SU-DHL-6 (cell line): Measurements from ENCODE around the gene DNAJB8.

ENCODE experiments used
- H2AFZ ChIP-seq: fragments of 200-600 bp; sonication (generic); 2 replicates; pipeline ENCODE4 v1.6.1; 2014; ENCODE audit warnings: low read depth, mild to moderate bottlenecking, moderate library complexity, mixed read lengths, antibody characterized with exemption, low read length; ENCODE audit not compliant: severe bottlenecking
- H3F3A ChIP-seq: fragments of 200-600 bp; shearing (Covaris generic); 2 replicates; pipeline ENCODE4 v1.6.0; 2016; ENCODE audit warnings: antibody characterized with exemption, mild to moderate bottlenecking; ENCODE audit not compliant: insufficient read depth
- H3K27ac ChIP-seq: fragments of 200-600 bp; sonication (generic); 2 replicates; pipeline ENCODE4 v1.5.1; 2016; ENCODE audit warnings: low read depth, mild to moderate bottlenecking, low read length, moderate library complexity, mixed read lengths
- H3K27me3 ChIP-seq: fragments of 200-600 bp; sonication (generic), shearing (Covaris generic); 2 replicates; pipeline ENCODE4 v1.6.0; 2014; ENCODE audit warnings: mild to moderate bottlenecking, low read length
- H3K36me3 ChIP-seq: fragments of 200-600 bp; sonication (generic); 2 replicates; pipeline ENCODE4 v1.6.1; 2014; ENCODE audit warnings: mild to moderate bottlenecking, low read length, mixed read lengths
- H3K4me2 ChIP-seq: fragments of 300-600, 200-600 bp; shearing (Covaris generic), sonication (generic); 2 replicates; pipeline ENCODE4 v1.6.0; 2014; ENCODE audit warnings: low read length, low read depth, mild to moderate bottlenecking; ENCODE audit not compliant: poor library complexity, severe bottlenecking
- H3K4me3 ChIP-seq: fragments of 200-600 bp; sonication (generic); 2 replicates; pipeline ENCODE4 v1.5.1; 2014; ENCODE audit warnings: antibody characterized with exemption, low read length, mild to moderate bottlenecking, mixed read lengths; ENCODE audit not compliant: insufficient read depth, poor library complexity, severe bottlenecking
- H3K79me2 ChIP-seq: fragments of 200-600 bp; sonication (generic); 2 replicates; pipeline ENCODE4 v1.6.1; 2014; ENCODE audit warnings: mild to moderate bottlenecking, low read length, moderate library complexity; ENCODE audit not compliant: insufficient read depth
- H3K9ac ChIP-seq: fragments of 200-600 bp; sonication (generic); 2 replicates; pipeline ENCODE4 v1.7.0; 2014; ENCODE audit warnings: mild to moderate bottlenecking, low read length
- H3K9me2 ChIP-seq: fragments of 200-600 bp; sonication (generic); replicated peaks from 2 replicates; pipeline ENCODE4 v1.6.1; 2014; ENCODE audit warnings: low read length; ENCODE audit not compliant: insufficient read depth
- H3K9me3 ChIP-seq: fragments of 200-600 bp; sonication (generic); 2 replicates; pipeline ENCODE4 v1.6.1; 2014; ENCODE audit warnings: low read length, mixed read lengths; ENCODE audit not compliant: insufficient read depth
- H4K20me1 ChIP-seq: fragments of 200-600 bp; sonication (generic); 2 replicates; pipeline ENCODE4 v1.6.1; 2014; ENCODE audit warnings: low read depth, mild to moderate bottlenecking, antibody characterized with exemption, low read length, moderate library complexity, mixed read lengths
- CTCF ChIP-seq: fragments of 200-600 bp; sonication (generic); IDR thresholded peaks from one replicate; pipeline ENCODE4 v1.5.1; 2017; ENCODE audit warnings: antibody characterized with exemption, mild to moderate bottlenecking, low read length, moderate library complexity; ENCODE audit not compliant: insufficient read depth, poor library complexity, severe bottlenecking
- EZH2phosphoT487 ChIP-seq: fragments of 200-600 bp; sonication (generic), shearing (Covaris generic); conservative IDR thresholded peaks from 2 replicates; pipeline ENCODE4 v1.6.1; 2018; ENCODE audit warnings: mild to moderate bottlenecking, antibody characterized with exemption, low read length, moderate library complexity, mixed read lengths

DNAJB8 gene

GRCh38 chr3:128449111-128449638 is 17.5 kb downstream of the DNAJB8 start:
- Histone ChIP-seq H3K4me3 (no peak overlapping the region), H4K20me1 (no peaks in the 10 kb centered on the region), H3K9ac (no peak overlapping the region), H3F3A (no peaks in the 10 kb centered on the region), H3K79me2 (no peaks in the 10 kb centered on the region), H3K4me2 (no peak overlapping the region), H3K9me3 (no peaks in the 10 kb centered on the region), H3K9me2 (no peaks in the 10 kb centered on the region), H2AFZ (no peak overlapping the region), H3K27ac (no peak overlapping the region), H3K27me3 (no peaks in the 10 kb centered on the region), H3K36me3 (no peaks in the 10 kb centered on the region)
- TF ChIP-seq CTCF (no peak), EZH2phosphoT487 (no peak)

GRCh38 chr3:128448491-128448890 is 18.2 kb downstream of the DNAJB8 start:
- Histone ChIP-seq H4K20me1 (no peaks in the 10 kb centered on the region), H3K9ac (no peak overlapping the region), H3K27me3 (no peaks in the 10 kb centered on the region), H3K4me3 (no peak overlapping the region), H3K9me3 (no peaks in the 10 kb centered on the region), H3K4me2 (no peak overlapping the region), H3K79me2 (no peaks in the 10 kb centered on the region), H2AFZ (no peak overlapping the region), H3K27ac (no peak overlapping the region), H3F3A (no peaks in the 10 kb centered on the region), H3K36me3 (no peaks in the 10 kb centered on the region), H3K9me2 (no peaks in the 10 kb centered on the region)
- no peak for TF ChIP-seq EZH2phosphoT487
- no peak for TF ChIP-seq CTCF

GRCh38 chr3:128447561-128448013 is 19.1 kb downstream of the DNAJB8 start:
- Histone ChIP-seq H3K27me3 (no peaks in the 10 kb centered on the region), H4K20me1 (no peaks in the 10 kb centered on the region), H3K4me2 (no peak overlapping the region), H3F3A (no peaks in the 10 kb centered on the region), H3K27ac (no peak overlapping the region), H3K79me2 (no peaks in the 10 kb centered on the region), H3K9ac (no peak overlapping the region), H2AFZ (no peak overlapping the region), H3K36me3 (no peaks in the 10 kb centered on the region), H3K9me2 (no peaks in the 10 kb centered on the region), H3K9me3 (no peaks in the 10 kb centered on the region), H3K4me3 (no peak overlapping the region)
- TF ChIP-seq CTCF (no peak), EZH2phosphoT487 (no peak)
